GM12865 (cell line): ENCODE measurements around the gene SLC2A11.

Source experiments
- DNase-seq: peaks from one replicate; pipeline ENCODE4 v3.0.0; 2010; ENCODE audit warnings: low read depth
- H3K4me3 ChIP-seq: 2 replicates; pipeline ENCODE4 v1.5.1; 2011; ENCODE audit warnings: mild to moderate bottlenecking, low read depth, low read length, control low read depth
- TF ChIP-seq, protein P1 (sequence below): IDR thresholded peaks from 2 replicates; pipeline ENCODE4 v1.5.1; 2011; ENCODE audit warnings: low read length, control low read depth, low read depth, inconsistent platforms; ENCODE audit not compliant: insufficient read depth; ENCODE audit errors: missing control alignments

The SLC2A11 gene

DNA sequence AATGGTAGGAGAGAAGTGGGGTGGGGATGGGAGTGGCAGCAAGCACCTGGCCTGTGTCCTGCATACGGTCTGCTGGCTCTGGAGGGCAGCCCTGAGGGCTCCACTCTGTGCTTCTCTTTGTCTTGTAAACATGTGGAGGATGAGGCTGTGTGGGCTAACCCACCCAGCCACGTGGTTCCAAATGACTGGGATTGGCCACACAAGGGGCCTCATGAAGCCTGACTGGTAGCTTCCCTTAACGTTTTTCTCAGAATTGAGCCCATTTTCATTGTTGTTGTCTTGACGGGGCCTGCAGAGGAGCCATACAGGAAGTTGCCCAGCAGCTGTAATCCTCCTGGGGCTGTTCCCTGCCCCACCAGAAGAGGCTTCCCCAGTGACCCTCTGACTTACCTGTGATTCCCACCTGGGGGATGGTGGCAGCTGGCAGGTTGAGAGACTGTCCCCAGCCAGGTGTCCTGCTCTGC is 36.9 kb upstream of the SLC2A11 start:
- no peak overlapping the region for H3K4me3 ChIP-seq
- DNase-seq, result no peak
- TF ChIP-seq, protein P1, sequence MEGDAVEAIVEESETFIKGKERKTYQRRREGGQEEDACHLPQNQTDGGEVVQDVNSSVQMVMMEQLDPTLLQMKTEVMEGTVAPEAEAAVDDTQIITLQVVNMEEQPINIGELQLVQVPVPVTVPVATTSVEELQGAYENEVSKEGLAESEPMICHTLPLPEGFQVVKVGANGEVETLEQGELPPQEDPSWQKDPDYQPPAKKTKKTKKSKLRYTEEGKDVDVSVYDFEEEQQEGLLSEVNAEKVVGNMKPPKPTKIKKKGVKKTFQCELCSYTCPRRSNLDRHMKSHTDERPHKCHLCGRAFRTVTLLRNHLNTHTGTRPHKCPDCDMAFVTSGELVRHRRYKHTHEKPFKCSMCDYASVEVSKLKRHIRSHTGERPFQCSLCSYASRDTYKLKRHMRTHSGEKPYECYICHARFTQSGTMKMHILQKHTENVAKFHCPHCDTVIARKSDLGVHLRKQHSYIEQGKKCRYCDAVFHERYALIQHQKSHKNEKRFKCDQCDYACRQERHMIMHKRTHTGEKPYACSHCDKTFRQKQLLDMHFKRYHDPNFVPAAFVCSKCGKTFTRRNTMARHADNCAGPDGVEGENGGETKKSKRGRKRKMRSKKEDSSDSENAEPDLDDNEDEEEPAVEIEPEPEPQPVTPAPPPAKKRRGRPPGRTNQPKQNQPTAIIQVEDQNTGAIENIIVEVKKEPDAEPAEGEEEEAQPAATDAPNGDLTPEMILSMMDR, result no peak

DNA sequence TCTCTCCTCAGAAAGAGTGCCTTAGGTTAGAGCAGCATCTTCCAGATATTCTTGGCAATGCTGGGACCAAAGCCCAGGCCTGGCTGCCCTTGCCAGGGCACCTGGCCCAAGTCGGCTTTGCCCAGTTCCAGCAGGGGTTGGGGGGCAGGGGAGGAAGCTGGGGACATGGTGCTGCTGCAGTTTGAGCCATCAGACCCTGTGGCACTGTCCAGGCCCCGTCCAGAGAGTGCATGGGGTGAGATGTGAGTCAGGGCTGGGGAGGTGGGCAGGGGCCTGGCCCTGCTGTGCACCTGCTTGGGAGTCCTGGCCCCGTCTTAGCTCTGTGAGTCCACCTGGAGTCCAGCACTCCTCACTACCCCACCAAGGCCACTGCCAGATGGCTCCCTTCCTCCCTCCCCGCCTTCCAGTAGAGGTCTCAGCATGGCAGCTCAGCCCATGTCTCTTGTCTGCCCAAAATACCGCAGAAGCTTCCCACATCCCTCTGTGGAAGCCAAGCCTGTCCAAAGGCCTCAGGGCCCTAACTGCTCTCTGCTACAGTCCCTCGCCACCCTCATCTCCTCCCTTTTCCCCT is 35.5 kb upstream of the SLC2A11 start:
- TF ChIP-seq, protein P1, result no peak
- no peak overlapping the region for H3K4me3 ChIP-seq
- no peak for DNase-seq

DNA sequence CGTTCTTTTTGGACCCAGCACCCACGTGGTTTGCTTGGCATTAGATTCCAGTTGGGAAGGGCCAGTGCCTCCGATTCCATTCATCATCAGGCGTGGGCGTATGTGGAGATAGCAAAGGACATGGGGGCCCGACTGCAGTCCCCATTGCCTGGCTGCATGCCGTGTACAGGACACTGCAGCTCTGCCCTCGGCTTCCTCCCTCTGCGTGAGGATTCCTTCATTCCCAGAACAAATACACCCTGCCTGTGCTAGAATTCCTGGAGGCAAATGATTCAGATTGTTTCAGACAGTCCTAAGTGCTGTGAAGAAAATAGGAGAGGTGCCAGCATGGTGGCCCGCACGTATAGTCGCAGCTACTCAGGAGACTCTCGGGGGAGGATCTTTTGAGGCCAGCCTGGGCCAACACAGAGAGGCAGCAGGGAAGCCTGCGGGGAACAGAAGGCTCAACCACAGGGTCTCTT is 34.3 kb upstream of the SLC2A11 start:
- H3K4me3 ChIP-seq, result no peak overlapping the region
- no peak for DNase-seq
- TF ChIP-seq, protein P1, result no peak

DNA sequence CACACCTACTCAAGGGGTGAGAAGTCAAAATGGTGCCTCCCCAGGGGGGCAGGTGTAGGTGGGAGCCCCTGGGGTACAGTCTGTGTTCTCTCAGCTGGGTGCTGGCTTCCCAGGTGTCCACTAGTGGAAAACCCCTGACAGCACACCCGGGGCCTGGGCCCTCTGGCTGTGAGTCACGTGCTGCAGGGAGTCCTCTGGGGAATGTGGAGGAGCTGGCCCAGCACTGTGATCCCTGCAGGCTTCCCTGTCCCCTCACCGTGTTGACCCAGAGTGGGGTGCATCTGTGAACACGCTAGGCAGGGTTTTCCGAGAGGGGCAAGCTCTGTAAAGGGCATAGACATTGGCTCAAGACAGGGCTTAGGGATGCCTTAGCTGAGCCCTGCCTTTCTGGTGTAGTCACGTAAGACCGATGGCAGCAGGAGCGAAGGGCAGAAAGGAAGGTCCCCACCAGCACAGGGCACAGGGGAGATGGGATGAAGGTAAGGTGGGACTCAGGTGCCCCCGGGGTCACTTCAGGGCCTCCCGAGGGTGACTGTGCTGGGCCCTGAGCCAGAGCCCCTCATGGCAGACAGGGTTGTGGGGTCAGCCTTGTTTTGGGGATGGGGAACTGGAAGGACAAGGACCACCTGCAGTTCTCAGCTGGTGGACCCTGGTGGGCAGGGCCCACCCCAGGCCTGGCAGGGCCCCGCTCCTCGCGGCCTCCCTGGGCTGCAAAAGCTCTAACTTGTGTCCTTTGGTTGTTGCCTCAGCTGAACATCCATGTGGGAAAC is 33.0 kb upstream of the SLC2A11 start:
- no peak overlapping the region for H3K4me3 ChIP-seq
- TF ChIP-seq, protein P1, result no peak

DNA sequence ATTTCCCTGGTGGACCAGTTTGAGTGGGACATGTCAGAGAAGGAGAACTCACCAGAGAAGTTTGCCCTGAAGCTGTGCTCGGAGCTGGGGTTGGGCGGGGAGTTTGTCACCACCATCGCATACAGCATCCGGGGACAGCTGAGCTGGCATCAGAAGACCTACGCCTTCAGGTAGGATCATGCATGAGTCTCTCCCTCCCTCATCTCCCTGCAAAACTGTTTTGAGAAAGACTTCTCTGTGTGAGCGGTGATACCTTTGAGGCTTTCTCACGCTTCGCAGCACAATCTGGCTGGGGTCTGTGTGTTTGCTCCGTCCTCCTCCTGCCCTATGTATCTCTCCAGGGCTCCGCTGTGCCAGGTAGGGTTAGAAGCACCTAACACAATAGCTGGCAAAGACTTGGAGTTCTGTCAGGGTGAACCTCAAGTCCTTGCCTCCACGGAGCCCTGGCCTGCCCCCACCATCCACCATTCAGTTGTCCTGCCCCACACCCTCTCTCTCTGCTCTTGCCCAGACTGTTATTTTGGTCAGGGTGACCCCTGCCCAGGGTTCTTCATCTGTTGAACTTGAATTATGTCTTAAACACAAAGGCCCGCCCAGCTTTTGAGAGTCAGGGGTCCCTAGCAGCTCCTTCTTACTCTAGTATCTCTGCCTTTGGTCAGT is 32.3 kb upstream of the SLC2A11 start:
- TF ChIP-seq, protein P1, result no peak
- H3K4me3 ChIP-seq, result no peak overlapping the region
- DNase-seq, result no peak

More for the DNA sequence above, 33.0 kb upstream of the SLC2A11 start:
- DNase-seq, result no peak

DNA sequence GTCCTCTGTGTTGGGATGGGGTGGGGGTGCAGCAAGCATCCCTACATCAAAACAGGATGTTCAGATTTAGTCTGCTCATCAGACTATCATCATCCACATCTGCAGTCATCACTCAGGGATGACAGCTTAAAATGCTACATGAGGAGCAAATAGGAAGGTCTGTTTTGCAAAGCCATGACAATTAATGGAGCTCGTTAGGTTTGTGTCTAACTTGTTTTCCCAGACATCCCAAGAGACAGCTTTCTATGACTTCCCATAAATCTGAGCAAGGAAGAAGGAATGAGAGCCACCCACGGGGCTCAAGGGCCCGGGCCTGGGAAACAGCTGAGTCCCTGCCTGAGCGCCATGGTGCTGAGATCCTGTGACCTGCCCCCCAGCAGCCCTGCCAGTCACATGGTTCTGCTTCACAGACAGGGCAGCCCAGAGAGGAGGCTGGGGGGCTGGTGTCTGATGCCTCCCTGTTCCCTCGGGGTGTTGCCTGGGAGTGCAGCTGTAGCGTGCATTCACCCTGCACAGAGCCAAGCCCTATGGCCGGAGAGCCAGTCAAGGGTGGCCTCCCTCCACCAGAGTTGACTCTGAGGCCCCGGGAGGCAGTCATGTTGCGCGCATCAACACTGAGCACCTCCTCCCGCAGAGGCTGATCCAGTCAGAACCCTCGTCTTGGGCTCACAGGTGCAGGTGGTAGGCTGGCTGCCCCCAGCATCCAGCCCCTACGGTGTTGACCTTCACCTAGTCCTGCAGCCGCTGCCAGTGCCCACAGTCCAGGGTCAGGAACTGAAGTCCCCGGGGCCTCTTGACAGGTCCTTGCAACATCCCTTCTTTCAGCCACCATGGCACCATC is 30.9 kb upstream of the SLC2A11 start:
- no peak overlapping the region for H3K4me3 ChIP-seq
- no peak for DNase-seq
- TF ChIP-seq, protein P1, result no peak
